SH-SY5Y (cell line): ENCODE results near the gene KRT37.

Experiments used
- GATA2 ChIP-seq: IDR thresholded peaks from 2 replicates; pipeline ENCODE4 v1.6.1; 2011; ENCODE audit warnings: mild to moderate bottlenecking, low read depth, low read length
- GATA3 ChIP-seq: IDR thresholded peaks from 2 replicates; pipeline ENCODE4 v1.6.1; 2011; ENCODE audit warnings: low read depth, mild to moderate bottlenecking, low read length, moderate library complexity

GRCh38 chr17:41421116-41421515 lies 3.3 kb downstream of the KRT37 start:
- TF ChIP-seq GATA2 = no peak
- TF ChIP-seq GATA3 = no peak
